Mucosa of rectum (tissue), 2 donors: ENCODE measurements around the gene FMO5.

Experiments
- H3K27ac ChIP-seq, 2 donors: one replicate each; pipeline ENCODE4 v1.7.0; 2013; ENCODE audit warnings: inconsistent platforms in 2 of 2, low read depth in 2 of 2, low read length in 2 of 2
- H3K27me3 ChIP-seq, 2 donors: one replicate each; pipeline ENCODE4 v1.7.0; 2013; ENCODE audit warnings: low read length in 2 of 2; ENCODE audit not compliant: control insufficient read depth in 2 of 2, insufficient read depth in 2 of 2
- H3K36me3 ChIP-seq, 2 donors: one replicate each; pipeline ENCODE4 v1.7.0; 2013; ENCODE audit warnings: low read length in 2 of 2; ENCODE audit not compliant: control insufficient read depth in 2 of 2, insufficient read depth in 2 of 2
- H3K4me1 ChIP-seq, 2 donors: one replicate each; pipeline ENCODE4 v1.7.0; 2013; ENCODE audit warnings: low read length in 2 of 2, mild to moderate bottlenecking in 1 of 2; ENCODE audit not compliant: control insufficient read depth in 2 of 2, insufficient read depth in 2 of 2
- H3K4me3 ChIP-seq, 2 donors: one replicate each; pipeline ENCODE4 v1.7.0; 2013; ENCODE audit warnings: low read length in 2 of 2
- H3K9ac ChIP-seq, 2 donors: one replicate each; pipeline ENCODE4 v1.7.0; 2013; ENCODE audit warnings: low read length in 2 of 2, low read depth in 1 of 2, mild to moderate bottlenecking in 1 of 2
- H3K9me3 ChIP-seq, 2 donors: one replicate each; pipeline ENCODE4 v1.7.0; 2013; ENCODE audit warnings: low read length in 2 of 2; ENCODE audit not compliant: control insufficient read depth in 2 of 2
- donor health status: healthy.
- donor health status: Normal muscosa, but diverticular disease.

Gene FMO5

DNA sequence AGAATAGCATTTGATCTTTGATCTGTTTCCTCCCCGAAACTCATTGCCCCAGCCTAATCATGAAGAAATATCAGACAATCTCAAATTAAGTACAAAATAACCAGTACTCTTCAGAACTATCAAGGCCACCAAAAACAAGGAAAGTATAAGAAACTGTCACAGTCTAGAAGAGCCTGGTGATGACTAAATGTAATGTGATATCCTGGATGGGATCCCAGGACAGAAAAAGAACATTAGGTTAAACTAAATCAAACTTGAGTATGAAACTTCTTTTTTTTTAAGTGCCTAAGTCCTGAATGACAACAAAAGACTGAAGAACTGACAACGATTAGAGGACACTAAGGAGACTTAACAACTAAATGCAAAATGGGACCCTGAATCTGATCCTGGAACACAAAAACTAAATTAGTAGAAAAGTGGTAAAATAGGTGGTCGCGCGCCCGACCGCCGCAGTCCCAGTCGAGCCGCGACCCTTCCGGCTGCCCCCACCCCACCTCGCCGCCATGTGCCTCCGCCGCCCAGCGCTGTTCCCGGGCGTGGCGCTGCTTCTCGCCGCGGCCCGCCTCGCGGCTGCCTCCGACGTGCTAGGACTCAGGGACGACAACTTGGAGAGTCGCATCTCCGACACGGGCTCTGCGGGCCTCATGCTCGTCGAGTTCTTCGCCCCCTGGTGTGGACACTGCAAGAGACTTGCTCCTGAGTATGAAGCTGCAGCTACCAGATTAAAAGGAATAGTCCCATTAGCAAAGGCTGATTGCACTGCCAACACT lies 47.3 kb downstream of the FMO5 start:
- H3K9ac ChIP-seq: no peak overlapping the region
- no peaks in the 10 kb centered on the region for H3K9me3 ChIP-seq
- no peaks in the 10 kb centered on the region for H3K27me3 ChIP-seq
- H3K4me3 ChIP-seq: no peak overlapping the region
- peaks cover 4 to 7% of the 10 kb centered on the region in 2 donors for H3K4me1 ChIP-seq
- H3K36me3 ChIP-seq: no peaks in the 10 kb centered on the region
- H3K27ac ChIP-seq: no peak overlapping the region

- H3K4me1 ChIP-seq: peaks cover 23 to 29% of the 10 kb centered on the region in 2 donors
- peak within 1 kb of the TSS; percentile 96 to 99 for H3K4me3 ChIP-seq
Observed at GRCh38 chr1:147172168-147173016, 52.7 kb downstream of the FMO5 start, which contains the start of gene PRKAB2. PRKAB2 (minus strand) TSS chr1:147172470; CDS start chr1:147172144, 326 bp downstream.

DNA sequence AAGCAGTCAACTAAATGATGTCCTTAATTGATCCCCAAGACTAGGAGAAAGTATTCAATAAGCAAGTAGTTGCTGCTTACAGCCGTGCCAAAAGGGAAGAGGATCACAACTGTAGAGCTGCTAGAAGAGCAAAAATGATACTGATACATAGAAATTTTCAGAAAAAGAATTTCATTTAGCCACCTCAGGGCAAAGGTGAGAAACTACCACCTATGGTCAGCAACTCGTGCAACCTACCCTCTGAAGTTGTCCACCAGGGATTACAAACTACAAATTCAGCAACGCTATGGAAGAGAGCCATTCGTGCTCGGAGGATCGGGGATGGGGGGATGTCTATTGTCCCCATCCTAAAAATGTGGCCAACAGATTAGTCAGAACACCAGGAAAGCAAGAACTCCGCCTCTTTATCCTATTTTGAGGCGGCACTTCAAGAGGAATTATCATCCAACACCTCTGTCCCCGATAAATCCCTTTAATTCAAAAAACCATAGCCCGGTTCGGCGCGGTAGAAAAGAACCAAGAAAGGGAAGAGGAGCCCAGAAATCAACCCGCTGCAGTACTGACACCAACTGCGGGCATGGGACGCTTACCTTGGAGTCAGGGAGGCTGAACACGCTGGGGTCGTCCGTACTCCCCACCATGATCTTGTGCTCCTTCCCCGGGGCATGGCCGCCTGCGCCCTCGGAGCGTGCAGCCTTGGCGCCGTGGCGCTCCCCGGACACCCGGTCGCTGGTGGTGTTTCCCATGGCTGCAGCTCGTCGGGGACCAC lies 53.6 kb downstream of the FMO5 start:
- Histone ChIP-seq H3K4me3 (peak overlapping the region; percentile 96 to 99), H3K27ac (peak overlapping the region; percentile 95 to 97), H3K36me3 (peaks cover 2 to 3% of the 10 kb centered on the region in 2 donors), H3K4me1 (peaks cover 23 to 31% of the 10 kb centered on the region in 2 donors), H3K27me3 (no peaks in the 10 kb centered on the region), H3K9me3 (no peaks in the 10 kb centered on the region), H3K9ac (peak overlapping the region; percentile 95 to 96)

More at GRCh38 chr1:147172168-147173016, 52.7 kb downstream of the FMO5 start, which contains the start of gene PRKAB2:
- H3K36me3 ChIP-seq: no peaks in the 10 kb centered on the region
- H3K9me3 ChIP-seq: no peaks in the 10 kb centered on the region
- H3K27ac ChIP-seq: peak within 1 kb of the TSS; percentile 95 to 97
- H3K27me3 ChIP-seq: no peaks in the 10 kb centered on the region
- peak within 1 kb of the TSS; percentile 95 to 96 for H3K9ac ChIP-seq

DNA sequence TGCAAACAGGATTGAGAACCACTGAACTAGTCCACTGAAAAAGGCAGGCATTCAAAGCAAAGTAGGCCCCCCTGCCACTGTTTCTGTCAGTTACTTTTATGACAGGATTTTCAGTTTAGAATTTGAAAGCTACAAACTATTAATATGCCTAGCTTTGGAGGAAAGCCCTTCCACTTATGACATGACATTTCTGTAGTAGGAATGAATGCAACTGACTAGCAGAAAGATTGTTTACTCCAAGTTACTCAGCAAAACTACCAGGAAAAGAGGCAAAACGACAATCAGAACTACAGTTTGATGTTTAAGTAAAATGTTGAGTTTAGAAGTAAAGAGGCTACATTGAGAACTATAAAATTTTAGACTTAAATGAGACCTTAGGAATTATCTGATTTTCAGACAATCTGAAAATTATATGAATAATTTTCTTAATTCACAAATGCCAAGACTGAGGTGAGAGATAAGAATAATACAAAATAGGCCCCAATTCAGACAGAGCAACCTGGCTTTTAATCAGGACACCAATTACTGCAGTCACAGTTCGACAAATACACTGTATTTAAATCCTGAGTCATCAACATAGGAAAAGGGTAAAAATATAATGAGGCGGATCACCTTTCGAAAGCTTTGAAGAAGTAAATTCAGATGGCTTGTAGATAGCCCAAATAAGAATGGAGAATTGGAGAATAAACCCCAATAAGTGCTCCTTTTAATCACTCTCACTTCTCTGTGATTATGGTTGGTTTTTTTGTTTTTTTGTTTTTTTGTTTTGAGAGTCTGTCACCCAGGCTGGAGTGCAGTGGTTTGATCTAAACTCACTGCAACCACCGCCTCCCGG lies 55.1 kb downstream of the FMO5 start:
- Histone ChIP-seq H3K27me3 (no peaks in the 10 kb centered on the region), H3K4me3 (no peak overlapping the region), H3K9me3 (no peaks in the 10 kb centered on the region), H3K9ac (no peak overlapping the region), H3K36me3 (peaks cover 11% of the 10 kb centered on the region in 2 donors), H3K4me1 (peaks cover 23 to 31% of the 10 kb centered on the region in 2 donors), H3K27ac (no peak overlapping the region)

DNA sequence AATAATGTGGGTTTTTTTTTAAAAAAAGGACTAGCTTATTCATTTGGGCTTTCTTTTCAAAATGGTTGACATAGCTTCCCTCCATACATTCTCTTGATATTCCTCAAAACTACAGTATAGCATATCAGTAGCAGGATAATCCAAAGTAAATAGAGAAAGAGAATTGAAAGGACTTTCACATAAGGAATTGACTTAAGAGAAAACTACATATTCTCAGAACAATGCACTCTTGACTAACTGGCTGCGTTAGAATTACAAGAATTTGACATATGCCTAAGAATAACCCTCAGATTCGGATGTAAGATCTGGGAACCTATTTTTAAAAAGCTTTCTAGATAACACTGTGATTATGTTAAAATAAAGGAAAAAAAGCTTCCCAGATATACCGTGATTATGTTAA lies 56.0 kb downstream of the FMO5 start:
- Histone ChIP-seq H3K27me3 (no peaks in the 10 kb centered on the region), H3K27ac (no peak overlapping the region), H3K36me3 (peaks cover 11 to 14% of the 10 kb centered on the region in 2 donors), H3K4me1 (peaks cover 23 to 31% of the 10 kb centered on the region in 2 donors), H3K9ac (no peak overlapping the region), H3K4me3 (no peak overlapping the region), H3K9me3 (no peaks in the 10 kb centered on the region)

GRCh38 chr1:147168626-147169058 lies 56.5 kb downstream of the FMO5 start:
- Histone ChIP-seq H3K36me3 (peaks cover 11 to 17% of the 10 kb centered on the region in 2 donors), H3K9ac (no peak overlapping the region), H3K4me3 (no peak overlapping the region), H3K27ac (no peak overlapping the region), H3K9me3 (no peaks in the 10 kb centered on the region), H3K27me3 (no peaks in the 10 kb centered on the region), H3K4me1 (peaks cover 22 to 27% of the 10 kb centered on the region in 2 donors)

- peak overlapping the region in 1 of 2 donors; percentile 35 for H3K27ac ChIP-seq
- no peaks in the 10 kb centered on the region for H3K9me3 ChIP-seq
- H3K36me3 ChIP-seq: peaks cover 11 to 17% of the 10 kb centered on the region in 2 donors
- H3K27me3 ChIP-seq: no peaks in the 10 kb centered on the region
- H3K4me1 ChIP-seq: peaks cover 18 to 25% of the 10 kb centered on the region in 2 donors
- H3K9ac ChIP-seq: no peak overlapping the region
- no peak overlapping the region for H3K4me3 ChIP-seq
Observed at GRCh38 chr1:147167365-147167764, 57.8 kb downstream of the FMO5 start.

GRCh38 chr1:147163019-147163418 lies 62.1 kb downstream of the FMO5 start:
- no peaks in the 10 kb centered on the region for H3K27me3 ChIP-seq
- no peak overlapping the region for H3K4me3 ChIP-seq
- no peak overlapping the region for H3K9ac ChIP-seq
- H3K9me3 ChIP-seq: no peaks in the 10 kb centered on the region
- H3K36me3 ChIP-seq: peaks cover 40 to 45% of the 10 kb centered on the region in 2 donors
- H3K4me1 ChIP-seq: peaks cover 2 to 7% of the 10 kb centered on the region in 2 donors
- H3K27ac ChIP-seq: no peak overlapping the region

- Histone ChIP-seq H3K27me3 (no peaks in the 10 kb centered on the region), H3K9ac (no peak overlapping the region), H3K27ac (no peak overlapping the region), H3K4me1 (peaks cover 0 to under 1% of the 10 kb centered on the region in 2 donors), H3K36me3 (peaks cover 48 to 53% of the 10 kb centered on the region in 2 donors), H3K4me3 (no peak overlapping the region), H3K9me3 (no peaks in the 10 kb centered on the region)
Observed at GRCh38 chr1:147162093-147162492, 63.0 kb downstream of the FMO5 start.
